CD14-positive monocyte (primary cell): ENCODE data around the gene ZBED6. TPM values are rescaled to one million over a fixed set of nuclear protein-coding genes. Genes with fewer than 3 reads are reported as not detected.

Source experiments
- DNase-seq, 3 donors: peaks; one replicate each; pipeline ENCODE4 v3.0.0-alpha.2; 2011 to 2022
- H2AFZ ChIP-seq: 2 replicates; pipeline ENCODE4 v1.6.0; 2012; ENCODE audit warnings: mild to moderate bottlenecking, low read depth, low read length, inconsistent platforms; ENCODE audit not compliant: insufficient read depth, poor library complexity, severe bottlenecking
- H3K27ac ChIP-seq, 2 donors: 1 replicate in 1 of 2; 2 replicates in 1 of 2; pipeline ENCODE4 v1.5.1; 2012 to 2013; ENCODE audit warnings: low read length in 2 of 2, control low read depth in 1 of 2, inconsistent platforms in 1 of 2, low read depth in 1 of 2, mild to moderate bottlenecking in 1 of 2
- H3K27me3 ChIP-seq, 2 donors: one replicate each; pipeline versions ENCODE4 v1.6.0 to v1.6.1; 2011 to 2013; ENCODE audit warnings: low read length in 2 of 2; ENCODE audit not compliant: control insufficient read depth in 2 of 2, insufficient read depth in 2 of 2
- H3K36me3 ChIP-seq, 2 donors: replicated peaks in 1 of 2; 1 replicate in 1 of 2; 2 replicates in 1 of 2; pipeline versions ENCODE4 v1.5.1 to v1.6.1; 2012 to 2013; ENCODE audit warnings: low read length in 2 of 2, control low read depth in 1 of 2, inconsistent platforms in 1 of 2, mild to moderate bottlenecking in 1 of 2; ENCODE audit not compliant: insufficient read depth in 2 of 2, control insufficient read depth in 1 of 2
- H3K4me1 ChIP-seq, 2 donors: 1 replicate in 1 of 2; 2 replicates in 1 of 2; pipeline versions ENCODE4 v1.5.1 to v1.6.1; 2012 to 2013; ENCODE audit warnings: low read length in 2 of 2, control low read depth in 1 of 2, inconsistent platforms in 1 of 2, mild to moderate bottlenecking in 1 of 2, moderate library complexity in 1 of 2; ENCODE audit not compliant: insufficient read depth in 2 of 2, control insufficient read depth in 1 of 2
- H3K4me2 ChIP-seq: replicated peaks from 2 replicates; pipeline ENCODE3; 2012; ENCODE audit warnings: low read length, moderate library complexity, mild to moderate bottlenecking; ENCODE audit not compliant: poor library complexity, severe bottlenecking; ENCODE audit errors: extremely low read depth
- H3K4me3 ChIP-seq, 3 experiments: fragments of 200-600 bp in 1 of 3; sonication (generic) in 1 of 3; replicated peaks in 1 of 3; 1 replicate in 2 of 3; 2 replicates in 1 of 3; pipeline ENCODE4 v1.5.1; 2011 to 2013; ENCODE audit warnings: low read length in 3 of 3, mild to moderate bottlenecking in 3 of 3, control low read depth in 2 of 3, low read depth in 2 of 3, inconsistent platforms in 1 of 3, moderate library complexity in 1 of 3
- H3K79me2 ChIP-seq: 2 replicates; pipeline ENCODE4 v1.6.0; 2012; ENCODE audit warnings: mild to moderate bottlenecking, control low read depth, inconsistent platforms, low read length, moderate library complexity; ENCODE audit not compliant: insufficient read depth
- H3K9ac ChIP-seq: 2 replicates; pipeline ENCODE4 v1.6.0; 2017; ENCODE audit warnings: low read length, mild to moderate bottlenecking; ENCODE audit not compliant: insufficient read depth, poor library complexity, severe bottlenecking
- H3K9me3 ChIP-seq, 2 donors: replicated peaks in 1 of 2; 1 replicate in 1 of 2; 2 replicates in 1 of 2; pipeline versions ENCODE4 v1.5.1 to v1.6.1; 2012 to 2013; ENCODE audit warnings: low read length in 2 of 2, control low read depth in 1 of 2; ENCODE audit not compliant: control insufficient read depth in 1 of 2, insufficient read depth in 1 of 2
- H4K20me1 ChIP-seq: 2 replicates; pipeline ENCODE4 v1.6.0; 2012; ENCODE audit warnings: mild to moderate bottlenecking, low read length, control low read depth, moderate library complexity; ENCODE audit not compliant: insufficient read depth
- H3K27ac Mint-ChIP-seq, 7 donors: one replicate each; pipeline ENCODE4 v1.8.0; 2020; ENCODE audit warnings: mild to moderate bottlenecking in 7 of 7, mixed read lengths in 7 of 7, moderate library complexity in 6 of 7, inconsistent platforms in 2 of 7
- H3K27me3 Mint-ChIP-seq, 3 donors: one replicate each; pipeline ENCODE4 v1.8.0; 2021 to 2022; ENCODE audit warnings: low read depth in 3 of 3, mild to moderate bottlenecking in 3 of 3, mixed read lengths in 3 of 3, moderate library complexity in 3 of 3, inconsistent platforms in 1 of 3
- H3K36me3 Mint-ChIP-seq, 2 donors: one replicate each; pipeline ENCODE4 v1.8.0; 2020; ENCODE audit warnings: mixed read lengths in 2 of 2, inconsistent platforms in 1 of 2, mild to moderate bottlenecking in 1 of 2
- H3K4me1 Mint-ChIP-seq: one replicate; pipeline ENCODE4 v1.8.0; 2020; ENCODE audit warnings: mild to moderate bottlenecking, mixed read lengths
- H3K4me3 Mint-ChIP-seq, 2 donors: one replicate each; pipeline ENCODE4 v1.8.0; 2020; ENCODE audit warnings: mild to moderate bottlenecking in 2 of 2, mixed read lengths in 2 of 2, moderate library complexity in 1 of 2
- H3K9me3 Mint-ChIP-seq, 7 donors: one replicate each; pipeline ENCODE4 v1.8.0; 2020 to 2022; ENCODE audit warnings: mixed read lengths in 7 of 7, mild to moderate bottlenecking in 6 of 7, moderate library complexity in 6 of 7, inconsistent platforms in 2 of 7
- WGBS: methylation state at CpG from one replicate; pipeline ENCODE4 v1.1.5; 2013; ENCODE audit warnings: missing lambda C conversion rate; ENCODE audit not compliant: insufficient coverage; 5-methylcytosine and 5-hydroxymethylcytosine counted together
- intact Hi-C, 2 donors: fragments of 100-400 bp; cut with micrococcal nuclease; formaldehyde crosslinking; loops; one replicate each; pipeline versions ENCODE4 v1.15.0 to v1.15.1; 2023
- polyA plus RNA-seq, 3 donors: library from polyadenylated mRNA; depleted of rRNA in 1 of 3; unstranded in 2 of 3; stranded (reverse) in 1 of 3; fragments of 300-500 nt in 2 of 3; fragments of >200 nt in 1 of 3; fragmentation: Illumina TruSeq in 2 of 3; gene quantifications; 1 replicate in 2 of 3; 2 replicates in 1 of 3; pipeline ENCODE4 v1.2.3, GENCODE V29; 2012 to 2021
- TF ChIP-seq, protein P1 (sequence below): fragments of 200-600 bp; IDR thresholded peaks from one replicate; pipeline ENCODE4 v1.8.0; 2022; ENCODE audit warnings: antibody characterized with exemption, mild to moderate bottlenecking

Gene ZBED6
- polyA plus RNA-seq, 3 donors: 0.56 to 2.2 (median 1.00) TPM

DNA sequence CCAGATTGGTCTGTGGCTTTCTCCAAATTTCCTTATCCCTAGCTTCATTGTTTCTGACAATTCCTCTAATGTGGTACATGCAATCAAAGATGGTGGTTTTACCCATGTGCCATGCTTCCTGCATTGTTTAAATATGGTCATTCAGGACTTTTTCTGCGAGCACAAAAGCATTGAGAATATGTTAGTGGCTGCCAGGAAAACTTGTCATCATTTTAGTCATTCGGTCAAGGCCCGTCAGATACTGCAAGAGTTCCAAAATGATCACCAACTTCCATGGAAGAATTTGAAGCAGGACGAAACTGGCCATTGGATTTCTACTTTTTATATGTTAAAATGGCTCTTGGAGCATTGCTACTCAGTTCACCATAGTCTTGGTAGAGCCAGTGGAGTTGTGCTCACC is 3.7 kb downstream of the ZBED6 start:
- Histone ChIP-seq H3K79me2 (peaks cover 86% of the 10 kb centered on the region), H3K9ac (no peak overlapping the region), H3K4me1 (peaks cover 15 to 26% of the 10 kb centered on the region in 2 donors), H2AFZ (no peak overlapping the region), H3K4me3 (no peak overlapping the region), H3K4me2 (no peak overlapping the region), H3K36me3 (peaks cover 18 to 65% of the 10 kb centered on the region in 2 donors), H4K20me1 (peaks cover 83% of the 10 kb centered on the region), H3K9me3 (no peaks in the 10 kb centered on the region), H3K27ac (no peak overlapping the region), H3K27me3 (no peaks in the 10 kb centered on the region)
- TF ChIP-seq, protein P1, sequence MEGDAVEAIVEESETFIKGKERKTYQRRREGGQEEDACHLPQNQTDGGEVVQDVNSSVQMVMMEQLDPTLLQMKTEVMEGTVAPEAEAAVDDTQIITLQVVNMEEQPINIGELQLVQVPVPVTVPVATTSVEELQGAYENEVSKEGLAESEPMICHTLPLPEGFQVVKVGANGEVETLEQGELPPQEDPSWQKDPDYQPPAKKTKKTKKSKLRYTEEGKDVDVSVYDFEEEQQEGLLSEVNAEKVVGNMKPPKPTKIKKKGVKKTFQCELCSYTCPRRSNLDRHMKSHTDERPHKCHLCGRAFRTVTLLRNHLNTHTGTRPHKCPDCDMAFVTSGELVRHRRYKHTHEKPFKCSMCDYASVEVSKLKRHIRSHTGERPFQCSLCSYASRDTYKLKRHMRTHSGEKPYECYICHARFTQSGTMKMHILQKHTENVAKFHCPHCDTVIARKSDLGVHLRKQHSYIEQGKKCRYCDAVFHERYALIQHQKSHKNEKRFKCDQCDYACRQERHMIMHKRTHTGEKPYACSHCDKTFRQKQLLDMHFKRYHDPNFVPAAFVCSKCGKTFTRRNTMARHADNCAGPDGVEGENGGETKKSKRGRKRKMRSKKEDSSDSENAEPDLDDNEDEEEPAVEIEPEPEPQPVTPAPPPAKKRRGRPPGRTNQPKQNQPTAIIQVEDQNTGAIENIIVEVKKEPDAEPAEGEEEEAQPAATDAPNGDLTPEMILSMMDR: no peak
- peaks cover 36% of the 10 kb centered on the region for H3K4me1 Mint-ChIP-seq
- H3K36me3 Mint-ChIP-seq: peaks cover 34 to 45% of the 10 kb centered on the region in 2 donors
- DNase-seq: no peak
- H3K27me3 Mint-ChIP-seq: peaks cover 0 to 2% (median 0%) of the 10 kb centered on the region in 3 donors
- H3K4me3 Mint-ChIP-seq: no peak overlapping the region
- WGBS: 100% methylated on average over 4 of the region's 4 CpGs
- no peaks in the 10 kb centered on the region for H3K9me3 Mint-ChIP-seq
- H3K27ac Mint-ChIP-seq: no peak overlapping the region
- intact Hi-C loops: loop anchor here (5.0 to 10.0 kb wide), 2 partner anchors 37 to 54 kb away; no protein-coding TSS in a partner anchor

DNA sequence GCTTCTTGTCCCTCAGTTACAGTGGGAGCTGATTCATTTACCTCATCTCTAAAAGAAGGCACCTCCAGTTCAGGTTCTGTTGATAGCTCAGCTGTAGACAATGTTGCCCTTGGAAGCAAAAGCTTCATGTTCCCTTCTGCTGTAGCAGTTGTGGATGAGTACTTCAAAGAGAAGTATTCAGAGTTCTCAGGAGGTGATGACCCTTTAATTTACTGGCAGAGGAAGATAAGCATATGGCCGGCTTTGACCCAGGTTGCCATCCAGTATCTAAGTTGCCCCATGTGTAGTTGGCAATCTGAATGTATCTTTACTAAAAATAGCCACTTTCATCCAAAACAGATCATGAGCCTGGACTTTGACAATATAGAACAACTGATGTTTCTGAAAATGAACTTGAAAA is 4.5 kb downstream of the ZBED6 start:
- H2AFZ ChIP-seq: no peak overlapping the region
- H3K4me3 ChIP-seq: no peak overlapping the region
- TF ChIP-seq, protein P1: no peak
- peak overlapping the region in 1 of 7 donors; percentile 12 for H3K27ac Mint-ChIP-seq
- peaks cover 38 to 53% of the 10 kb centered on the region in 2 donors for H3K36me3 Mint-ChIP-seq
- no peaks in the 10 kb centered on the region for H3K9me3 Mint-ChIP-seq
- H3K9ac ChIP-seq: no peak overlapping the region
- no peaks in the 10 kb centered on the region for H3K27me3 ChIP-seq
- H3K27me3 Mint-ChIP-seq: peaks cover 0 to 2% (median 0%) of the 10 kb centered on the region in 3 donors
- H3K4me1 Mint-ChIP-seq: peaks cover 33% of the 10 kb centered on the region
- DNase-seq: no peak
- intact Hi-C loops: loop anchor here (5.0 to 10.0 kb wide), 2 partner anchors 38 to 55 kb away; no protein-coding TSS in a partner anchor
- no peaks in the 10 kb centered on the region for H3K9me3 ChIP-seq
- H3K79me2 ChIP-seq: peaks cover 94% of the 10 kb centered on the region
- H3K4me1 ChIP-seq: peaks cover 10 to 22% of the 10 kb centered on the region in 2 donors
- no CpG with 5 or more reads among the region's 1 CpG for WGBS
- no peak overlapping the region for H3K4me2 ChIP-seq
- H4K20me1 ChIP-seq: peaks cover 91% of the 10 kb centered on the region
- peaks cover 18 to 73% of the 10 kb centered on the region in 2 donors for H3K36me3 ChIP-seq
- no peak overlapping the region for H3K4me3 Mint-ChIP-seq
- H3K27ac ChIP-seq: peak overlapping the region in 1 of 2 donors; percentile 15
